HL-60 (cell line): Measurements from ENCODE around the gene MVD.

Source experiments
- DNase-seq, 2 experiments: peaks; one replicate each; pipeline ENCODE4 v3.0.0-alpha.2; 2010 to 2020; ENCODE audit warnings: low read depth in 1 of 2, low spot score in 1 of 2
- H3K27ac ChIP-seq: fragments of 250-450 bp; sonication (Bioruptor Pico); replicated peaks from 2 replicates; pipeline ENCODE4 v1.5.1; 2020; ENCODE audit warnings: mild to moderate bottlenecking, moderate library complexity
- H3K27me3 ChIP-seq: fragments of 250-450 bp; sonication (Bioruptor Pico); 2 replicates; pipeline ENCODE4 v1.5.1; 2021; ENCODE audit warnings: mild to moderate bottlenecking, moderate library complexity; ENCODE audit not compliant: insufficient read depth, poor library complexity, severe bottlenecking
- H3K4me3 ChIP-seq: replicated peaks from 2 replicates; pipeline ENCODE4 v1.5.1; 2011; ENCODE audit warnings: mild to moderate bottlenecking, control low read depth, low read length; ENCODE audit not compliant: insufficient read depth
- GABPA ChIP-seq: IDR thresholded peaks from 2 replicates; pipeline ENCODE4 v1.6.1; 2012; ENCODE audit warnings: low read depth
- POLR2AphosphoS5 ChIP-seq: IDR thresholded peaks from 2 replicates; pipeline ENCODE4 v1.6.1; 2012; ENCODE audit warnings: low read depth
- SPI1 ChIP-seq: IDR thresholded peaks from 2 replicates; pipeline ENCODE4 v1.6.1; 2012; ENCODE audit warnings: low read depth, mild to moderate bottlenecking, borderline replicate concordance
- TF ChIP-seq, protein P1 (sequence below): IDR thresholded peaks from one replicate; pipeline ENCODE4 v1.5.1; 2011; ENCODE audit warnings: low read length, control low read depth, inconsistent platforms; ENCODE audit not compliant: insufficient read depth
- TF ChIP-seq, protein P2 (sequence below): IDR thresholded peaks from 2 replicates; pipeline ENCODE4 v1.6.1; 2012; ENCODE audit warnings: low read depth; ENCODE audit not compliant: insufficient replicate concordance

Gene MVD

DNA sequence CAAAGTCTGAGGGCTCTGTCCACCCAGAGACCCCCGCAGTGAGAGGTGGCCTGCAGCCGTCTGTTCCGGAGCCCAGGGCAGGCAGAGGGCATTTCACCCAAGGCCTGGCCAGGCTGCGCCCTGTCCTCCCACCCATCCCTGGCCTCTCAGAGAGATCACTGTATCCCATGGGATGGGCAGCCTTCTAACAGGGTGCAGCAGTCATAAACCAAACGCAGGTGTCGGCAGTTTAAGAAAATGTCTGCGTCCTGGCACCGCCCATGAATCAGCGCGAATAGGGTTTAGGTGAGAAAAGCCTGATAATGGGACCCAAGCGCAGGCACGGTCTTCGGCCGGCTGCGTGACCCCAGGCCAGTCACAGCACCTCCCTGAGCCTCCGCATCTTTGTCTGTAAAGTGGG lies 17.4 kb downstream of the MVD start:
- no peak overlapping the region for H3K4me3 ChIP-seq
- H3K27me3 ChIP-seq, result no peaks in the 10 kb centered on the region
- H3K27ac ChIP-seq, result no peak overlapping the region
- DNase-seq, result no peak
- TF ChIP-seq, protein P1, sequence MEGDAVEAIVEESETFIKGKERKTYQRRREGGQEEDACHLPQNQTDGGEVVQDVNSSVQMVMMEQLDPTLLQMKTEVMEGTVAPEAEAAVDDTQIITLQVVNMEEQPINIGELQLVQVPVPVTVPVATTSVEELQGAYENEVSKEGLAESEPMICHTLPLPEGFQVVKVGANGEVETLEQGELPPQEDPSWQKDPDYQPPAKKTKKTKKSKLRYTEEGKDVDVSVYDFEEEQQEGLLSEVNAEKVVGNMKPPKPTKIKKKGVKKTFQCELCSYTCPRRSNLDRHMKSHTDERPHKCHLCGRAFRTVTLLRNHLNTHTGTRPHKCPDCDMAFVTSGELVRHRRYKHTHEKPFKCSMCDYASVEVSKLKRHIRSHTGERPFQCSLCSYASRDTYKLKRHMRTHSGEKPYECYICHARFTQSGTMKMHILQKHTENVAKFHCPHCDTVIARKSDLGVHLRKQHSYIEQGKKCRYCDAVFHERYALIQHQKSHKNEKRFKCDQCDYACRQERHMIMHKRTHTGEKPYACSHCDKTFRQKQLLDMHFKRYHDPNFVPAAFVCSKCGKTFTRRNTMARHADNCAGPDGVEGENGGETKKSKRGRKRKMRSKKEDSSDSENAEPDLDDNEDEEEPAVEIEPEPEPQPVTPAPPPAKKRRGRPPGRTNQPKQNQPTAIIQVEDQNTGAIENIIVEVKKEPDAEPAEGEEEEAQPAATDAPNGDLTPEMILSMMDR, result no peak
- TF ChIP-seq, protein P2, sequence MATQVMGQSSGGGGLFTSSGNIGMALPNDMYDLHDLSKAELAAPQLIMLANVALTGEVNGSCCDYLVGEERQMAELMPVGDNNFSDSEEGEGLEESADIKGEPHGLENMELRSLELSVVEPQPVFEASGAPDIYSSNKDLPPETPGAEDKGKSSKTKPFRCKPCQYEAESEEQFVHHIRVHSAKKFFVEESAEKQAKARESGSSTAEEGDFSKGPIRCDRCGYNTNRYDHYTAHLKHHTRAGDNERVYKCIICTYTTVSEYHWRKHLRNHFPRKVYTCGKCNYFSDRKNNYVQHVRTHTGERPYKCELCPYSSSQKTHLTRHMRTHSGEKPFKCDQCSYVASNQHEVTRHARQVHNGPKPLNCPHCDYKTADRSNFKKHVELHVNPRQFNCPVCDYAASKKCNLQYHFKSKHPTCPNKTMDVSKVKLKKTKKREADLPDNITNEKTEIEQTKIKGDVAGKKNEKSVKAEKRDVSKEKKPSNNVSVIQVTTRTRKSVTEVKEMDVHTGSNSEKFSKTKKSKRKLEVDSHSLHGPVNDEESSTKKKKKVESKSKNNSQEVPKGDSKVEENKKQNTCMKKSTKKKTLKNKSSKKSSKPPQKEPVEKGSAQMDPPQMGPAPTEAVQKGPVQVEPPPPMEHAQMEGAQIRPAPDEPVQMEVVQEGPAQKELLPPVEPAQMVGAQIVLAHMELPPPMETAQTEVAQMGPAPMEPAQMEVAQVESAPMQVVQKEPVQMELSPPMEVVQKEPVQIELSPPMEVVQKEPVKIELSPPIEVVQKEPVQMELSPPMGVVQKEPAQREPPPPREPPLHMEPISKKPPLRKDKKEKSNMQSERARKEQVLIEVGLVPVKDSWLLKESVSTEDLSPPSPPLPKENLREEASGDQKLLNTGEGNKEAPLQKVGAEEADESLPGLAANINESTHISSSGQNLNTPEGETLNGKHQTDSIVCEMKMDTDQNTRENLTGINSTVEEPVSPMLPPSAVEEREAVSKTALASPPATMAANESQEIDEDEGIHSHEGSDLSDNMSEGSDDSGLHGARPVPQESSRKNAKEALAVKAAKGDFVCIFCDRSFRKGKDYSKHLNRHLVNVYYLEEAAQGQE, result no peak
- no peak for TF ChIP-seq GABPA
- no peak for TF ChIP-seq SPI1
- no peak for TF ChIP-seq POLR2AphosphoS5

DNA sequence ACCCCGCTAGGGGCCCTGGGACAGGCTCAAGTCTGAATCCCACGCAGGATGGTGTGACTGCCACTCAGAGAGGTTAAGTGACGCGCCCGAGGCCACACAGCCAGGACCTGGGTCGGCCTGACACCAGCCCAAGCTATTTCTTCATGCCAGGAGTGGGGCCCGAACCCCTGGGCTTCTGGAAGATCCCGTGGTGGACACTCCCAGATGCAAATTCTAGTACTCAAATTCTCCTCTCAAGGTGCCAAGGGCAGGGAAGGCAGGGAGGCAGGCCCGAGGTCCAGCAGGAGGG lies 19.3 kb downstream of the MVD start:
- TF ChIP-seq SPI1 (no peak), POLR2AphosphoS5 (no peak), GABPA (no peak)
- TF ChIP-seq, protein P1, result no peak
- TF ChIP-seq, protein P2, result no peak
- Histone ChIP-seq H3K27me3 (peaks cover 3% of the 10 kb centered on the region), H3K27ac (no peak overlapping the region), H3K4me3 (no peak overlapping the region)
- no peak for DNase-seq

DNA sequence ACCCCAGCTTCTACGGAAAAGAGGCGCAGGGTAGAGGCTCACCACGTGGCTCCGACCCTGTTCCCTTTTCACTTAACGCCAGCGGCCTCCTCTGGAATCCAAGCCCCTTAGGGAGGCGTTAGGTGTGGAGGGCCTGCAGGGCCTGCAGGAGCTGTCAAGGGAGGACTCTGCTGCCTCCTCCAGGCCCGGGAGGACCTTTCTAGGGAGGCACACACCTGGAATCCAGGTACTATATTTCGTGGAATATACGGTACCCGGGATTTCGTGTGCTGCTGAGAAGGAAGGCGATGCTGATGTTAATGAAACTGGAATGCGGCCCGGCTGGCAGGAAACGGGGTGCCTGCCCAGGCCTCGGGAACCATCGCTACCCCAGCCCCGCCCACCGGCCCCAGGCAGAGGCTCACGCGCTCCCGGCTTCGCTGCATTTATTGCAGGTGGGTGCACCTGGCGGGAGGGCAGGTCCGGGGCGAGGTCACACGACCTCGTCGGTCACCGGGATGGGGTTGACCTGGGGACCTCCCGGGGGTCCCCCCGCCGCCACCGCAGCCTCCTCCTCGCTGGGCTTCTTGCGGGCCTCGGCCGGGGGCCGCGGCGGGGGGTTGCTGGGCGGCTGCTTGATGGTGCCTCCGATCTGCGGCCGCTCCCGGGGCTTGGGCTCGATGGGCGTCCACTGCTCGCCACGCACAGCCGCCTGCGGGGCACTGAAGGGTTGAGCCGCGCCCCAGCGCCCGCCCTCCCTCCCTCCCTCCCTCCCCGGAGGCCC lies 19.8 kb downstream of the MVD start:
- H3K4me3 ChIP-seq, result no peak overlapping the region
- TF ChIP-seq GABPA (no peak), SPI1 (no peak)
- TF ChIP-seq, protein P2, result no peak
- no peak for DNase-seq
- H3K27ac ChIP-seq, result no peak overlapping the region
- peaks cover 3% of the 10 kb centered on the region for H3K27me3 ChIP-seq
